GM18502 (cell line): Measurements from ENCODE around the gene CIITA.
A peak's percentile ranks its signal among the peaks of the same experiment; 100 is the strongest.
"Not testable (repeated sequence)": the region's sequence is repeated elsewhere in the genome, so short reads cannot be mapped to it uniquely, and the experiment has no call there.

Source experiments
- ATAC-seq: cut with Tn5 transposase; IDR thresholded peaks from one replicate; pipeline ENCODE4 v1.9.1; 2021; ENCODE audit warnings: mild to moderate bottlenecking; ENCODE audit not compliant: unreplicated experiment, poor library complexity

CIITA gene

DNA sequence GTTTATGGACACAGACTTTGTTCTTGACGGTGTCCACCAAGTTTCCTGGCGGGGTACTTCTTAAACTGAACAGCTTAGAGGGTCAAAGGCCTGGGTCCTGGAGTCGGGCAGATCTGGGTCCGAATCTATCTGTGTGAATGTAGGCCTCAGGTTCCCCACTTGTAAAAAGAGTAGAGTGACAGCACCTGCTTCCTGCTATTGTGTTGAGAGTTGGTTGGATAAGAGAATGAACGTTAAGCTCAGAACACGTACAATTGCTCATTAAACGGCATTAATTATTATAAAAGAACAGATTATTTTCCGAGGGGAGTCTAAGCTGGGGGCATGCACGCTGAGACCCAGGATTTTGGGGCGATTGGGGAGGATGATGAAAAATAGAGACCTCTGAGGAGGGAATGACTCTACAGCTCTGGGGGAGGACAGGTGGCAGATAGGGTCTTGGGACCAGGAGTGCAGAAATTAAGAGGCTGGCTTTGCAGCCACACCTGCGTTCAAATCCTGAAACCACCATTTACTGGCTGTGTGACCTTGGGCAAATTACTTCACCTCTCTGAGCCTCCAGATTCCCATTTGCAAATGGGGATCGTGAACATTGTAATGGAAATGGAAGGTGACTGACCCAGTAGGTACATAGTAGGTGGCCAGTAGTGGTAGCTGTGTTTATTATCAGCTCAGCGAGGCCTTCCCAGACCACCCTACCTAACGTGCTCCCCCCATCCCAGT is 68.2 kb downstream of the CIITA start:
- no peak for ATAC-seq

DNA sequence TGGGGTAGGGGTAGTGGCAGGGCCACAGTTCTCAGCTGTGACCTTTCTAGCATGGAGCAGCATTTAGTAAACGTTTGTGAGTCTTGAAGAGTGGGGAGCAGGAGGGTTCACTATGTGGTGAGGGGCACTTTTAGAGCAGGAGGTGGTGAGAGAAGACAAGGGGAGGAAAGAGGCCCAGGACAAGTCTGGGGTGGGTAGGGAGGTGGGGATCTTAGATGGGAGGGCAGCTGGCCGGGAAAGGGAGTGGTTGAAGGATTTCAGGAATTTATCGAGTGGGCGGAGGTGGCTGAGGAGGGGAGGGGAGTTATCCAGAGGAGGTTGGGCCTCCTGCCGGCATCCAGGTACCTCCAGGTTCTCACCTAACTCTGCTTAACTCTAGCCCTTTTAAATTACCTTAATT is 69.3 kb downstream of the CIITA start:
- ATAC-seq, result no peak

DNA sequence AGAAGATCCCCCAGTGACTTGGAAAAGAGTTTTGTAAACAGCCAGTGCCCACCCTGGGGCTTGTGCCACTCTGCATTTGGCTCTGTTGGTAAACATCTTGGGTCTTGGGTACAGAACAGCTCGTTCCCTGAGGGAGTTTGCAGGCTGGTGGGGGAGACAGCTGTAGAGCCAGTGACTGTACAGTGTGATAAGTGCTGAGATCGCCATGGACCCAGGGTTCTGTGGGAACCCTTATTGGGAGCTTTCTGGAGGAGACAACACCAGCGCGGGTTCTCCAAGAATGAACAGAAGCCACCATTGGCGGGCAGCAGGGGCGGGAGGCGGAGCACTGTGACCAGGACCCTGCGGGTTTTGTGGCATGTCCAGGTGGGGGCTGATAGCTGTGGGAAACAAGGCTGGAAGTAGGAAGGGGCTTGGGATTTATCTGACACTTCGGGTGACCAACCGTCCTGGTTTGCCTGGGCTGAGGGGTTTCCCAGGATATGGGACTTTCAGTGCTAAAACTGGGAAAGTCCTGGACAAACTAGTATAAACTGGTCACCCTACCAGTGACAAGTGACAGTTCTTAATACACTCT is 70.3 kb downstream of the CIITA start:
- no peak for ATAC-seq

DNA sequence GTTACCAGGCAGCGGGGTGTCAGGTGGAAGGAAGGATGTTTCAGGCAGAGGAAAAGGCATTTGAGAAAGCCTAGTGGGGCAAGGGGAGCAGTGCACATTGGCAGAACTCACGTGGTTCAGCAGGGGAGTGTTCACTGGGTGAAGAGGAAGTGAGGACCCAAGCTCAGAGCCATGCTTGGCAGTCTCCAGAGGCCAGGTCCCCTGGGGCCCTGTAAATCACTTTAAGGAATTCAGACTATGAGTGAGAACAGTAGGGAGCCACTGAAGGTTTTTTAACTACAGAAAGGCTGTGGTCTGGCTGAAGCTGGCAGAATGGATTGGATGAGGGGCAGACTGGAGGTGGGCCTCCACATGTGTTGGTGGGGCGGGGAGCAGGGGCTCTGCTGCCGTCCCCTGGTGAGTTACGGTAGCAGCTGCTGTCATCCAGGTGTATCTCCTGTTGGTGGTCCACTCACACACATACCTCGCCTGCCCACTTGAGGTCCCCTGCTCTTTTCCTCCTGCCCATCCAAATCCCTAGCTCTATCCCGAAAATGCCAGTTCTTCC is 72.5 kb downstream of the CIITA start:
- ATAC-seq, result peak; percentile 77

DNA sequence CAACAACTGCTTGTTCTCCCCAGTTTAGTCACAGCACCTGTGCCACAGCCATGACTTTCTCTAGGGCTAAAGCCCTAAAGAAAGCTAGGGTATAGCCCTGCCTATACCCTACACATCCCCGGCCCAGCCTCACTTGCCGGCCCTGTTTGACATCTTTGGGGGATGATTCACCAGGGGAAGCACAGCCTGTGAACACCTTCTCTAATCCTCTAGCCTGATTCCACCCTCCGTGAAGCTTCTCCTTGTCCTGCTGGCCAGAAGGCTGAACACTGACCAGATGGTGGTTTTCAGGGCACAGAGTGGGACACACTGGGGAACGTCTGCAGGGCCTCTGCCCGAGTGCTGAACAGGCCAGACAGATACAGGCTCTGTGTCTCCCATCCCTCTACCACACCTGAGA is 73.4 kb downstream of the CIITA start:
- ATAC-seq, result no peak

DNA sequence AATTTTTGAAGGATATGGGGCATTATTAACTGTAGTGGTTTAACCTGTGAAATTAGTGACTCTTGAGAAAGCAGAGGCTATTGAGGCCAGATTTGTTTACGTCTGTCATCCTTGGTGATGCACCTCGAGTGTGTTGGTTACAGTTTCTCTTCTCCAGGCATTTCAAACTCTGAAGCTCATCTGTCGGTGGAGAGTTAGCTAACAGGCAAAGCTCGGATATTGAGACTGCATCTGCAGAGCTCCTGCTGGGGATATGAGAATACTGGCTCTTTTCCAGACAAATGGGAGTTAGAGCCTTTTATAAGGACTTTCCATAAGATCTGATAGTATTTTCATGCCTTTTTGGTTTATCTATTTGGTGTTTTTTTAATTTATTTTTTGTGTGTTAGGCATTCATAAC is 74.0 kb downstream of the CIITA start:
- no peak for ATAC-seq

DNA sequence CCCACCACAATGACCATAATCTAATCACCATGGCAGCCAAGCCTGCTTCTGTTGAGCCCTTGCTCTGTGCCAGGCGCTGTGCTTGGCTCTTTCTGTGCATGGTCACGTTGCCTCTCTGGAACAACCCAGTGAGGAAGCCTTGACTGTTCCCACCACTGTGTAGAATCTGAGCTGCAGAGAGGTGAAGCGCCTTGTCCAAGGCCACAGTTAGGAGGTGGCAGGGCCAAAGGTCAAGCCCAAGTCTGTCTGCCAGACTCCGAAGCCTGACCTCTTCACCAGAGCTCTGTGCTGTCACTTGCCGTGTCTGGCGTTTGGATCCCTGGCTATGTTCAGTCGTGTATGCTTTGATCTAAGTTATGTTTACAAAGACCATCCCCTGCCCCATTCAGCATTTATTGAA is 77.9 kb downstream of the CIITA start:
- ATAC-seq, result no peak

DNA sequence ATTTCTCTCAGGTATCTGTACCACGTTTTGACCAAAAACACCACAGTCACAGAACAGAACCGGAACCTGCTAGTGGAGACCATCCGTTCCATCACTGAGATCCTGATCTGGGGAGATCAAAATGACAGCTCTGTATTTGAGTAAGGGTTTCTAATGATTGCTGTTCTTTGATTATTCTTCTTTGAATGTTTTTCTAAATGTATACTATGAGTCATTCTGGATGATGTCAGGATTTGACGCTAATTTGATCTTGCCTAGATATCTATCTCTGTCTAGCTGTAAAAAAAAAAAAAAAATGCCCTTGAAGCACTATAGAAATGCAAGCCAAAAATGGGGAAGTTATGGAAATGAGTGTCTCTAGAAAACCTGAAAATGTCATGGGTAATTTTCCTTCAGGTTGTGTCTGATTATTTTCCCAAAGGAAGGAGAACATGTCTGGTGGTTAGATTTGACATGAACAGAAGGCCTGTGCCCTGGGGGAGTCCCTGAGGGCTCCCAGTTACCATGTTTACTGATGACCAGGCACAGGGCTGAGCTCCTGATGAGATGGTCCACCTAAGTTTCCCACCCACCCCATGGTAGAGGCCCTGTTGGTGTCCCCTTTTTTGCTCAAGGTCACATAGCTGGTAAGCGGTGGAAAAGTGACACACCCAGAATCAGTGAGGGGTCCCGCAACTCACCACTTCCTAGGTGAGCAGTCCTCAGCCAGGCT is 80.9 kb downstream of the CIITA start:
- no peak for ATAC-seq

DNA sequence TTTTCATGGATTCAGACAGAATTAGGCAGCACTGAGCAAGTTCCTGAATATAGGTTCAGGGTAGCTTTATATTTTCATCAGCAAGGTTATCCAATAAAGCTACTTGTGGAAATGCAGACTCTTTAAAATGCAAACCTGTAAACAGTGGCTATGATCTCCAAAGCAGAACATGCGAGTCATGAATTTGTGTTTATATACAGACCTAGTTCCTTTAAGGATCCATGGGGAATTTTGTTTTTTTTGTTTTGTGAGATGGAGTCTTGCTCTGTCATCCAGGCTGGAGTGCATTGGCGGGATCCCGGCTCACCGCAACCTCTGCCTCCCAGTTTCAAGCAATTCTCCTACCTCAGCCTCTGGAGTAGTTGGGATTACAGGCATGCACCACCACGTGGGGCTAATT is 82.2 kb downstream of the CIITA start:
- no peak for ATAC-seq

DNA sequence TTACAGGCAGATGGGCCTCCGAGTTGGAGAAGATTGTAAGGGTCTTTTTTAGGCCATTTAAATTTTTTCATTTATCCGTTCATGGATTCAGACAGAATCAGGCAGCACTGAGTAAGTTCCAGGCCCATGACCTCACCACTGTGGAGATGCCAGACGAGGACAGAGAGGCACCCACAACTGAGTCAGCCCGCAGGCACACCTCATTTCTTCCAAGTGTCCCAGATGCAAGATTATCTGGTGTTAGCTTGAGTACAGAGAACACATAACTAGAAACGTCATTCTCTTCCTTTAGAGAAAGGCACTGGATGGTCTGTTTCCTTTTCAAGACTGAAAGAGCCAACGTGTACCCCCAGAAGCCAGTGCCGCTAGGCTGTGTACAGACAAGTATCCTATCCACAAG is 84.2 kb downstream of the CIITA start:
- ATAC-seq, result no peak

DNA sequence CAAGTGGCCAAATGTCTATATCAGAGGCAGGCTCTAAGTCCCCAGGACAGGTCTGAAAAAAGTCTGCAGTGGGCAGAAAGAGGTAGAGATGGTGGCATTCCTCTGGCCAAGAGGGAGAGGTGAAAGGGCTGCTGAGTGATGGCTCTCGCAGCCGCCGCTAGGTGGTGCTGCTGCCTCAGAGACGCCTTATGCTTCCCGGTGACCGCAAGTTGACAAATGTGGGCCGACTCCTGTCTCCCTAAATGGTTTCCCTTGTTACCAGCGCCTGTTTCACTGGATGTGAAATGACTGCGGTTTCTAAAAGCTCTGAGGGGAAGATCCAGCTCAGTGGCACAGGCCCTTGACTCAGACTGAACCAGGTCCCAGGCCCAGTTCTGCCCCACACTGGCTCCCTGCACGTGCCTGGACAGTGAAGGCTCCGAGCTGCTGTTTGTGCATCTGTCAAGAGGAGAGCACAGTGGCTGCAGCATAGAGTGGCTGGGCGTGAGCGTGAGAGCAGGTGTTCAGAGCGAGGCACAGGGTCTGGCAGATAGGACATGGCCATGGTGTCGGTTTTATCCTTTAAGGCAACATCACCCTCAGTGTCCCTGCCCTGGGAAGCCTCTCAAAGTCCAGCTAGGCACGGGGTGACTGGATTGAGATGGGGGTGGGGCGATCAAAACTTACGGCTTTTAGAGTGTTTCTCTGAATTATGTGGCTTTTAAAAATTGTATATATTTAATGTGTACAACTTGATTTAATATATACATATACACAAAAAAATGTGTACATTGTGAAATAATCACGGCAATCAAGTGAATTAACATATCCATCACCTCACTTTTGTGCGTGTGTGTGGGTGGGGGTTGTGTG is 87.3 kb downstream of the CIITA start:
- ATAC-seq, result peak; percentile 36

DNA sequence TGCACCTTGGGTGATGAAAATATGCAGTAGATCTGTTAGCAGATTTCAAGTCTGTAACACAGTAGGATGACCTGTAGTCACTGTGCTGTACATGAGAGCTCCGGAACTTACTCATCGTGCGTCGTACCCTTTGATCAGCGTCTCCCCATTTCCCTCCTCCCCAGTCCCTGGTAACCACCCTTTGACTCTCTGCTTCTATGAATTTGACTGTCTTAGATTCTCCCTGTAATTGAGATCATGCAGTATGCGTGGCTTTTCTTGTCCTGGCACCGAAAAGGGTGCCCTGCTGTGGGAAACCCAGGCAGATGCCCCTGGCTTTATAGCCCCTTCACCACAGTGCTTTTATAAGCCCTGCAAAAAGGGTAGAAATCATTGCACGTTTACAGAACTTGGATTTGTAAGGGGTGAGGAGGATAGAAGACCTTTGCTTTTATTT is 87.9 kb downstream of the CIITA start:
- peak; percentile 51 for ATAC-seq

DNA sequence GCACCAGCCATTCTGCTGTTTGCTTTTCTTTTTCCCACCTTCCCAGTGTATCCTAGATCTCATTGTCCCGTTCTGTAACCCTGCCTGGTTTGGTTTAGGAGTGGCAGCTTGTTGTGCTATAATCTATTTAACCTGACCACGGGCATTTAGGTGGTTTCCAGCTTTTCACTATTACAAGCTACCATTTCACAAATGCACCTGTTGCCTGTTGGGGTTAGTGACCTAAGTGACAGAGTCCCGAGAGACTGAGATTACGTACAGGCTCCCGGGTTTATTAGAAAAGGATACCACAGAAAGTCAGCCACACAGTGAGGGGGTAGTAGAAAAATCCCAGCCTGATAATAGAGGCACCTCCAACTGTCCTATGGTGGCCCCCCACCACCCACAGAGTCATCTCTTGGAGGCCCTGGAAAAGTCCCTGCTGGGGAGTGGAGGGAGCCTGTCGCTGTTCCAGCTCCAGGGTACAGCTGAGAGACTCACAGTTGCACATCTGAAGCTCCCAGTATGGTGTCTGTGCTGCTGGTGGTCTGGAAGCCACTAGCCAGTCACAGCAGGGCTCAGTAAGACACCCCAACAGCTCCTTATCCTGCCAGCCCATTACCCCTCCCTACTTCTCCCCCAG is 88.5 kb downstream of the CIITA start:
- peak; percentile 67 for ATAC-seq

DNA sequence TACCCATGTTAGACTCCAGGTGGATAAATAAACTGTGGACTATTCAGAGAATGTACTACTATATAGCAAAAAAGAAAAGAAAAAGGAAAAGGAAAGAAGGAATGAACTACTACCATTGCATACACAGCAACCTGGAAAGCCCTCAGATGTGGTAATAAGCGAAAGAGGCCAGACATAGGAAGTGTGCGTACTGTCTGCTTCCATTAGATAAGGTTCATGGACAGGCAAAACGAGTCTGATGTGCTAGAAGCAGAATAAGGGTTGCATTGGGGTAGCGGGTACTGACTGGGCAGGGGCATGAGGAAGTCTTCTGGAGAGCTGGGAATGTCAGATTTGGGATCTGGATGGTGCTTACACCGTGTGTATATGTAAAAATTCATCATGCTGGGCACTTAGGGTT is 89.1 kb downstream of the CIITA start:
- no peak for ATAC-seq

DNA sequence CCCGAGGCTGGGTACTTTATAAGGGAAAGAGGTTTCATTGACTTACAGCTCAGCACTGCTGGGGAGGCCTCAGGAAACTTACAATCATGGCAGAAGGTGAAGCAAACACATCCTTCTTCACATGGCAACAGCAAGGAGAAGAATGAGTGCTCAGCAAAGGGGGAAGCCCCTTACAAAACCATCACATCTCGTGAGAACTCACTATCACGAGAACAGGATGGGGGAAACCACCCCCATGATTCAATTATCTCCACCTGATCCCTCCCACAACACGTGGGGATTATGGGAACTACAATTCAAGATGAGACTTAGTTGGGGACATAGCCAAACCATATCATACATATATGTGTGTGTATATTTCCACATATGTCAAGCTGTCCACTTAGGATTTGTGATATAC is 89.6 kb downstream of the CIITA start:
- not testable (repeated sequence) for ATAC-seq

DNA sequence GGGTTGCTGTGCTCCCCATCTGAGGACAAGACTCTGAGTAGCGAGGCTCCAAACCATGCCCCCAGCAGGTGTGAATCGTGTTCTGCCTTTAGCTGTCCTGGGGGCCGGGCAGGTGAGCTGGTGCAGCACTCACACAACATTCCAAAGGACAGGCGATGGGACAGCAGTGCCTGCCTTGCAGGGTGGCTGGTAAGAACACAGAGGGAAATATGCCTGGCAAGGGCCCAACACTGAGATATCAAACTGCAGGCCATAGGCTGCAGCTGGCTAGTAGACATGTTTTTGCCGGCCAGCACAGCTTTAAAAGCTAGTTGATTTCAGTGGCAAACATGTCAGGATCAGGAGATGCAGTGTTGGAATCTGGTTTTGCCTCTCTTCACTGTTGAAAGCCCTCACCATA is 91.0 kb downstream of the CIITA start:
- ATAC-seq, result no peak

DNA sequence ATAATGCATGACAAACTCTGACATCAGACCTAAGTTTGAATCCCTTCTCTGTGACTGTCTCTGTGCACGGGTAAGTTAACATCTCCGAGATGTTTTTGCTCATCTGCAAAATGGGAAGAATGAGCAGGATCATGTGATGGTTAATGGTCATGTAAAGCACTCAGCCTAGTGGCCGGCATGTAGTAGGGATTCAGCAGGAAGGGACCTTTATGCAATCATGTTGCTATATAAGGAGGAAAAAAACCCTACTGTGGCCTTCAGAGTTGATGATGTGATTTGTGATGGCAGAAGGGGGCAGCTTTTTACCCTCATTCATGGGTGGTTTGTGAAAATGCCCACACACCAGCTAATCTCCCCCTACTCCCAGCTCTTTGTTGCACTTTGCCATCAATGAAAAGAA is 91.5 kb downstream of the CIITA start:
- no peak for ATAC-seq

DNA sequence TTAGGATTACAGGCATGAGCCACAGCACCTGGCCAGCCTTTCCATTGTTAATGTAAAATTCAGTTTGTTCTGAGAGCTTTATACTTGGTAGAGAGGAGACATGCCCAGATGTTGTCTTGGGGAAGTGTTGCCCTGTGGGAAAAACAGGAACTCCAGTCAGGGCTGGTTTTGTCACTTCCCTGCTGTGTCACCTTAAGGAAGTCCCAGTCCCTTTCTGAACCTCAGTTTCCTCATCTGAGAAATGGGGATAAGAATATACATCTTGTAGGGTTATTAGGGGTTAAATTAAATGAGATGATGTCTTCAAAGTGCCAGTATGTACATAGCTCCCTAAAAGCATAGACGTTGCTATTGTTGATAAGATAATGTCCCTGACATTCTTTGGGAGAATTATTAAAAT is 92.6 kb downstream of the CIITA start:
- ATAC-seq, result no peak

DNA sequence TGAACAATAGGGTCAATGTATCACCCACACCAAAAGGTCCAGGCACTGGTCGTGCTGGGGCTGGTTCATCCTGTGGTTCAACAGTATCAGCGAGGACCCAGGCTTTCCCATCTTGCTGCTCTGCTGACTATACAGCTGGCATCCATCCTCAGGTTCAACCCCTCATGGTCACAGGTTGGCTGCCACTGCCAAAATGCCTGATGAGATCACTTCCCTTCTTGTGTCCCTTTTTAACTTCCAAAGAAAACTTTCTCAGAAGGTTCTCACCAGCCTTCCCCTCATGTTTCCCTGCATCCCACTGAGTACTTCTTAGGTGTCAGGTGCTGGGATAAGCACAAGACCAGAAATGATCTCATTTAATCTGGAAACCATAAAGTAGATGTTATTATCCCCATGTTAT is 93.1 kb downstream of the CIITA start:
- no peak for ATAC-seq

DNA sequence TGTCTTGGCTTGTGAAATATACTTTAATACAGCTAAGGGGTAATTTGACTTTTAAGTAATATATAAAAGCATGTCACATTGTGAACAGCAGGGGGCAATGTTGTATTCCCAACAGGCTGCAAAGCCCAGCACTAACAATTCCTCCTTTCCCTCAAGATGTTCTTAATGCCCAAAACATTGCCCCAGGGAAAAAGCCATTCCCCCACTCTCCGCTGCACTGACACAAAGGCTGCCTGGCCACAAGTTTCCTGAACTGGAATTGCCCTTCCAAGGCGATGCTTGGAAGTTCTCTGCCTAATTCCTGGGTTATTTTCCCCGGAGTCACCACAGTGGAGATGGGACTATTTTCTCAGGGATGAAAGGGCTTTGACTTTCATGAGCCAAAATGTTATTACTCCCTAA is 94.6 kb downstream of the CIITA start:
- ATAC-seq, result no peak
